ENCODE data around the gene IGFBP6.

IGFBP6 gene
- total RNA-seq, result 0 to 0.54 (median 0.17) reads per million in 4 donors

GRCh38 chr12:53097564-53098353 lies at the start of gene IGFBP6:
Gene IGFBP6 (plus strand): TSS chr12:53097667. CDS start chr12:53097718, 51 bp downstream.
- peak; percentile 35 to 61 (median 50) for DNase-seq

GRCh38 chr12:53048033-53048779 lies 49.3 kb upstream of the IGFBP6 start:
- DNase-seq, result no peak

- no peak for DNase-seq
These were observed 48.6 kb upstream of the IGFBP6 start for GRCh38 chr12:53048780-53049401.

GRCh38 chr12:53049571-53050318 lies 47.7 kb upstream of the IGFBP6 start, which contains the start of gene TNS2:
Gene TNS2 (plus strand): TSS chr12:53050065. CDS start chr12:53050186, 121 bp downstream.
- DNase-seq, result no peak

GRCh38 chr12:53050426-53051057 lies 46.9 kb upstream of the IGFBP6 start:
- no peak for DNase-seq

- no peak for DNase-seq
These were observed 46.2 kb upstream of the IGFBP6 start for GRCh38 chr12:53051058-53051880.

GRCh38 chr12:53051881-53052412 lies 45.5 kb upstream of the IGFBP6 start:
- no peak for DNase-seq

- no peak for DNase-seq
These were observed 44.8 kb upstream of the IGFBP6 start for GRCh38 chr12:53052419-53053217.

- peak in 4 of 5 donors; percentile 33 to 60 (median 51) for DNase-seq
These were observed 44.0 kb upstream of the IGFBP6 start for GRCh38 chr12:53053218-53054111.

GRCh38 chr12:53054112-53054878 lies 43.2 kb upstream of the IGFBP6 start:
- peak; percentile 90 to 94 (median 91) for DNase-seq

- no peak for DNase-seq
These were observed 41.8 kb upstream of the IGFBP6 start for GRCh38 chr12:53055471-53056266.

GRCh38 chr12:53056296-53056695 lies 41.2 kb upstream of the IGFBP6 start:
- DNase-seq, result no peak

- no peak for DNase-seq
These were observed 40.6 kb upstream of the IGFBP6 start for GRCh38 chr12:53056901-53057300.

GRCh38 chr12:53057816-53058500 lies 39.5 kb upstream of the IGFBP6 start:
- no peak for DNase-seq

GRCh38 chr12:53058674-53059433 lies 38.6 kb upstream of the IGFBP6 start:
- no peak for DNase-seq
